ENCODE results near the gene SDHAF2.

SDHAF2 gene

GRCh38 chr11:61390161-61390560 lies 39.8 kb upstream of the SDHAF2 start:
- Histone ChIP-seq H2BK12ac (ENCODE audit: low read length) (no peak overlapping the region), H4K8ac (ENCODE audit: low read depth, low read length) (no peak overlapping the region), H3K18ac (ENCODE audit: low read length) (no peak overlapping the region), H3K79me1 (ENCODE audit: low read length) (peaks cover 9% of the 10 kb centered on the region), H3K4me2 (ENCODE audit: low read length) (no peak overlapping the region), H3K23ac (ENCODE audit: low read length) (no peak overlapping the region), H3K9me3 (ENCODE audit: insufficient read depth, low read depth, low read length) (peaks cover 6% of the 10 kb centered on the region), H3K36me3 (ENCODE audit: control insufficient read depth in 1 of 2, insufficient read depth in 2 of 2, low read length in 2 of 2) (peaks cover 4 to 6% of the 10 kb centered on the region in 2 experiments), H2AFZ (ENCODE audit: insufficient read depth, low read length, poor library complexity) (no peak overlapping the region), H3K27me3 (ENCODE audit: insufficient read depth, low read length) (no peaks in the 10 kb centered on the region), H3K14ac (ENCODE audit: low read length) (no peak overlapping the region), H3K4me1 (ENCODE audit: control insufficient read depth in 1 of 2, insufficient read depth in 2 of 2, low read length in 2 of 2) (peaks cover 8% of the 10 kb centered on the region in 2 experiments), H2BK120ac (ENCODE audit: insufficient read depth, low read length, poor library complexity) (no peak overlapping the region), H3K4ac (ENCODE audit: low read depth, low read length) (no peak overlapping the region), H3K27ac (ENCODE audit: low read depth, low read length) (no peak overlapping the region), H3K9ac (ENCODE audit: low read length) (no peak overlapping the region), H4K91ac (ENCODE audit: low read depth, low read length) (no peak overlapping the region), H4K12ac (ENCODE audit: low read depth, low read length) (no peak overlapping the region), H2AK5ac (ENCODE audit: low read length) (no peak overlapping the region), H3K79me2 (ENCODE audit: control insufficient read depth, insufficient read depth, low read length, poor library complexity) (peaks cover 6% of the 10 kb centered on the region), H3K4me3 (ENCODE audit: low read depth, low read length) (no peak overlapping the region), H2BK5ac (ENCODE audit: low read depth, low read length, poor library complexity) (no peak overlapping the region)
- no peak for DNase-seq
- WGBS (ENCODE audit: extremely low coverage, insufficient coverage, insufficient read length): no CpG with 5 or more reads among the region's 1 CpG

- peak overlapping the region; percentile 96 for H4K91ac ChIP-seq (ENCODE audit: low read depth, low read length)
- no peak overlapping the region for H4K12ac ChIP-seq (ENCODE audit: low read depth, low read length)
- H3K9me3 ChIP-seq (ENCODE audit: insufficient read depth, low read depth, low read length): peaks cover 6% of the 10 kb centered on the region
- peak overlapping the region; percentile 99 for H2AFZ ChIP-seq (ENCODE audit: insufficient read depth, low read length, poor library complexity)
- H2BK5ac ChIP-seq (ENCODE audit: low read depth, low read length, poor library complexity): no peak overlapping the region
- H3K4me2 ChIP-seq (ENCODE audit: low read length): peak overlapping the region; percentile 97
- no peak for DNase-seq
- H3K4me1 ChIP-seq (ENCODE audit: control insufficient read depth in 1 of 2, insufficient read depth in 2 of 2, low read length in 2 of 2): peaks cover 8% of the 10 kb centered on the region in 2 experiments
- peaks cover 9% of the 10 kb centered on the region for H3K79me1 ChIP-seq (ENCODE audit: low read length)
- H3K4ac ChIP-seq (ENCODE audit: low read depth, low read length): peak overlapping the region; percentile 87
- no CpG with 5 or more reads among the region's 15 CpGs for WGBS (ENCODE audit: extremely low coverage, insufficient coverage, insufficient read length)
- peak overlapping the region; percentile 96 for H3K18ac ChIP-seq (ENCODE audit: low read length)
- H4K8ac ChIP-seq (ENCODE audit: low read depth, low read length): peak overlapping the region; percentile 100
- H3K4me3 ChIP-seq (ENCODE audit: low read depth, low read length): peak overlapping the region; percentile 90
- peak overlapping the region; percentile 88 for H2BK120ac ChIP-seq (ENCODE audit: insufficient read depth, low read length, poor library complexity)
- H3K14ac ChIP-seq (ENCODE audit: low read length): peak overlapping the region; percentile 81
- no peak overlapping the region for H3K23ac ChIP-seq (ENCODE audit: low read length)
- peaks cover 6% of the 10 kb centered on the region for H3K79me2 ChIP-seq (ENCODE audit: control insufficient read depth, insufficient read depth, low read length, poor library complexity)
- no peak overlapping the region for H2AK5ac ChIP-seq (ENCODE audit: low read length)
- peaks cover 11 to 12% of the 10 kb centered on the region in 2 experiments for H3K36me3 ChIP-seq (ENCODE audit: control insufficient read depth in 1 of 2, insufficient read depth in 2 of 2, low read length in 2 of 2)
- H3K27ac ChIP-seq (ENCODE audit: low read depth, low read length): no peak overlapping the region
- H3K9ac ChIP-seq (ENCODE audit: low read length): peak overlapping the region; percentile 82
- no peak overlapping the region for H2BK12ac ChIP-seq (ENCODE audit: low read length)
- H3K27me3 ChIP-seq (ENCODE audit: insufficient read depth, low read length): no peaks in the 10 kb centered on the region
Observed at GRCh38 chr11:61392981-61393595, 36.8 kb upstream of the SDHAF2 start.

DNA sequence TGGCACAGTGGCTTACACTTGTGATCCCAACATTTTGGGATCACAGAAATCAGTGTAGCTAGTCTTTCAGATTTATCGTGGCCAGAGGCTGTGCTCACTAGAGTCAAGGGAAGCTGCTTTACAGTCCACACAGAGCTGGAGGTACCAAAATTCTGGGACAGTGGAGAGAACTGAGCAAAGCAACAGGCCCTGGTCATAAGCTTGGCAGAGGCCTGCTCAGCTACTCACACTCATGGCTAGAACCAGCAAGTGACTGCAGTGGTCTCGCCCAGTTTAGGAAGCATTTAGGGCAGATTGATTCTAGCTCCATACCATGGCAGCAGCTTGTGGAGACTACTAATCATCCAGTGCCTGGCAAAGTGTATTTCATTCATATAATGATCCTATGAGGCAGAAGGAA lies 28.8 kb upstream of the SDHAF2 start:
- no peak overlapping the region for H3K9ac ChIP-seq (ENCODE audit: low read length)
- no peaks in the 10 kb centered on the region for H3K27me3 ChIP-seq (ENCODE audit: insufficient read depth, low read length)
- no peak overlapping the region for H2AFZ ChIP-seq (ENCODE audit: insufficient read depth, low read length, poor library complexity)
- peaks cover 21 to 41% of the 10 kb centered on the region in 2 experiments for H3K36me3 ChIP-seq (ENCODE audit: control insufficient read depth in 1 of 2, insufficient read depth in 2 of 2, low read length in 2 of 2)
- no CpG with 5 or more reads among the region's 2 CpGs for WGBS (ENCODE audit: extremely low coverage, insufficient coverage, insufficient read length)
- H3K18ac ChIP-seq (ENCODE audit: low read length): no peak overlapping the region
- peaks cover 8% of the 10 kb centered on the region for H3K79me1 ChIP-seq (ENCODE audit: low read length)
- H2BK120ac ChIP-seq (ENCODE audit: insufficient read depth, low read length, poor library complexity): no peak overlapping the region
- no peaks in the 10 kb centered on the region for H3K79me2 ChIP-seq (ENCODE audit: control insufficient read depth, insufficient read depth, low read length, poor library complexity)
- H3K9me3 ChIP-seq (ENCODE audit: insufficient read depth, low read depth, low read length): no peaks in the 10 kb centered on the region
- H2BK5ac ChIP-seq (ENCODE audit: low read depth, low read length, poor library complexity): no peak overlapping the region
- H3K4me3 ChIP-seq (ENCODE audit: low read depth, low read length): no peak overlapping the region
- H4K91ac ChIP-seq (ENCODE audit: low read depth, low read length): no peak overlapping the region
- H3K14ac ChIP-seq (ENCODE audit: low read length): no peak overlapping the region
- no peak overlapping the region for H3K4ac ChIP-seq (ENCODE audit: low read depth, low read length)
- H4K8ac ChIP-seq (ENCODE audit: low read depth, low read length): no peak overlapping the region
- no peak for DNase-seq
- H4K12ac ChIP-seq (ENCODE audit: low read depth, low read length): no peak overlapping the region
- H3K27ac ChIP-seq (ENCODE audit: low read depth, low read length): no peak overlapping the region
- H2BK12ac ChIP-seq (ENCODE audit: low read length): no peak overlapping the region
- peaks cover 2 to 8% of the 10 kb centered on the region in 2 experiments for H3K4me1 ChIP-seq (ENCODE audit: control insufficient read depth in 1 of 2, insufficient read depth in 2 of 2, low read length in 2 of 2)
- H3K23ac ChIP-seq (ENCODE audit: low read length): no peak overlapping the region
- no peak overlapping the region for H2AK5ac ChIP-seq (ENCODE audit: low read length)
- no peak overlapping the region for H3K4me2 ChIP-seq (ENCODE audit: low read length)

GRCh38 chr11:61401573-61401972 lies 28.4 kb upstream of the SDHAF2 start:
- Histone ChIP-seq H3K23ac (ENCODE audit: low read length) (no peak overlapping the region), H2BK12ac (ENCODE audit: low read length) (no peak overlapping the region), H3K14ac (ENCODE audit: low read length) (no peak overlapping the region), H3K36me3 (ENCODE audit: control insufficient read depth in 1 of 2, insufficient read depth in 2 of 2, low read length in 2 of 2) (peaks cover 21 to 41% of the 10 kb centered on the region in 2 experiments), H2BK5ac (ENCODE audit: low read depth, low read length, poor library complexity) (no peak overlapping the region), H3K4ac (ENCODE audit: low read depth, low read length) (no peak overlapping the region), H2AFZ (ENCODE audit: insufficient read depth, low read length, poor library complexity) (no peak overlapping the region), H3K27me3 (ENCODE audit: insufficient read depth, low read length) (no peaks in the 10 kb centered on the region), H3K4me1 (ENCODE audit: control insufficient read depth in 1 of 2, insufficient read depth in 2 of 2, low read length in 2 of 2) (peaks cover 2 to 8% of the 10 kb centered on the region in 2 experiments), H3K27ac (ENCODE audit: low read depth, low read length) (no peak overlapping the region), H3K4me3 (ENCODE audit: low read depth, low read length) (no peak overlapping the region), H2BK120ac (ENCODE audit: insufficient read depth, low read length, poor library complexity) (no peak overlapping the region), H3K9me3 (ENCODE audit: insufficient read depth, low read depth, low read length) (no peaks in the 10 kb centered on the region), H3K4me2 (ENCODE audit: low read length) (no peak overlapping the region), H4K12ac (ENCODE audit: low read depth, low read length) (no peak overlapping the region), H3K18ac (ENCODE audit: low read length) (no peak overlapping the region), H3K9ac (ENCODE audit: low read length) (no peak overlapping the region), H2AK5ac (ENCODE audit: low read length) (no peak overlapping the region), H3K79me1 (ENCODE audit: low read length) (peaks cover 8% of the 10 kb centered on the region), H3K79me2 (ENCODE audit: control insufficient read depth, insufficient read depth, low read length, poor library complexity) (no peaks in the 10 kb centered on the region), H4K8ac (ENCODE audit: low read depth, low read length) (no peak overlapping the region), H4K91ac (ENCODE audit: low read depth, low read length) (no peak overlapping the region)
- no CpG with 5 or more reads among the region's 2 CpGs for WGBS (ENCODE audit: extremely low coverage, insufficient coverage, insufficient read length)
- DNase-seq: peak in 1 of 2 donors; percentile 13
